ENCODE results near the gene TFPI. TPM values are rescaled to one million over a fixed set of nuclear protein-coding genes. Genes with fewer than 3 reads are reported as not detected.
A peak's percentile ranks its signal among the peaks of the same experiment; 100 is the strongest.
"Not testable (repeated sequence)": the region's sequence is repeated elsewhere in the genome, so short reads cannot be mapped to it uniquely, and the experiment has no call there.

The TFPI gene
- total RNA-seq, 1 experiment from 2014 or later, result 20.5 TPM

DNA sequence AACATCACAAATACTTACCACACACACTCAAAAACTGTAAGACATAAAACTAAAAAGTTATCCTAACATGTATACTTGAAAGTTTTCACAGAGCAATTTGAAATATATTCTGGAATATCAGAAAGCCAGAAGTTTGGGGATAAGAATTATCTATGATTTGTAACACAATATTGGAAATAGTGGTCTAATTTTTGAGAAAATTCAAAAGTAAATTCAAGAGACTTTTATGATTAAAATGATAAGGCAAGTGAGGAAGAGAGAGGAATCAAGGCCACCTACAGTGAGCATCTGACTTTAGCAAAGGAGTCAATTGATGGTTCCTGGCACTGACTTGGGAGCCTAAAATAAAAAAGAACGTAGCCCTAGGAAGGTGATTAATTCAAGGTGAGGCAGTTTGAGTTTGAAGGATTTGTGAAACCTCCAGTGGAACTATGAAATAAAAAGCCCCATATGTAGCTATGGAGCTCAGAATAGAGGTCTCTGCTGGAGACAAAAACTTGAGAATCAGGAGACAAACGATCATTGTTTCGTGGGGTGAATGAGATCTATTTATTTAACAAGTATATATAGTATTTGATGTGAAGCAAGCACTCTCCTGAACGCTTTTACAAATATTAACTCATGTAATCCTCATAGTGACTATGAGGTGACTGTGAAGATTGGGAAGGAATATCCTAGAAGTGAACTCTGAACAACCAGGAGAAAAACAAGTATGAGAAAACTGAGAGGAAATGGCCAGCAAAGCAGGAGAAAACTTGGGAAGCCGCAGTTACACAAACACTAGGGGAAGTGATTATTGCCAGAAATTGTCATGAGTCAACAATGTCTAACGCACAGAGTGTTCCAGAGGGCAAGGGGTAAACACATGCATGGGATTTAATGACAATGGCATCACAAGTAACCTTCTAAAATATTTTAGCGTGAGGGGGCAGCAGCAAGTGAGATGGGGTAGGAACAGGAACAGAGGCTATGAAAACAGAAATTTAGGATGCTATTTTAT, 12.8 kb downstream of the TFPI start:
- DNase-seq (ENCODE audit: low read depth, low spot score), result peak; percentile 74
- in situ Hi-C loops (cut with HindIII; ENCODE audit: low pct_unique_long_range_greater_than_20kb, low sequenced_read_pairs), result no loop called here

DNA sequence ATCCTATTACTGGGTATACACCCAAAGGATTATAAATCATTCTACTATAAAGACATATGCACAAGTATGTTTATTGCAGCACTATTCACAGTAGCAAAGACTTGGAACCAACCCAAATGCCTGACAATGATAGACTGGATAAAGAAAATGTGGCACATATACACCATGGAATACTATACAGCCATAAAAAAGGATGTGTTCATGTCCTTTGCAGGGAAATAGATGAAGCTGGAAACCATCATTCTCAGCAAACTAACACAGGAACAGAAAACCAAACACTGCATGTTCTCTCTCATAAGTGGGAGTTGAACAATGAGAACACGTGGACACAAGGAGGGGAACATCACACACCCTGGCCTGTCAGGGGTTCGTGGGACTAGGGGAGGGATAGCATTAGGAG, 16.0 kb downstream of the TFPI start:
- DNase-seq (ENCODE audit: low read depth, low spot score); in situ Hi-C loops (cut with HindIII; ENCODE audit: low pct_unique_long_range_greater_than_20kb, low sequenced_read_pairs): not testable (repeated sequence)

DNA sequence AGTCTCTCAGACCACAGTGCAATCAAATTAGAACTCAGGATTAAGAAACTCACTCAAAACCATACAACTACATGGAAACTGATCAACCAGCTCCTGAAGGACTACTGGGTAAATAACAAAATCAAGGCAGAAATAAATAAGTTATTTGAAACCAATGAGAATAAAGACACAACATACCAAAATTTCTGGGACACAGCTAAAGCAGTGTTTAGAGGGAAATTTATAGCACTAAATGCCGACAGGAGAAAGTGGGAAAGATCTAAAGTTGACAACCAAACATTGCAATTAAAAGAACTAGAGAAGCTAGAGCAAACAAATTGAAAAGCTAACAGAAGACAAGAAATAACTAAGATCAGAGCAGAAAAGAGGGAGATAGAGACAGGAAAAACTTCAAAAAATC, 18.9 kb downstream of the TFPI start:
- in situ Hi-C loops (cut with HindIII; ENCODE audit: low pct_unique_long_range_greater_than_20kb, low sequenced_read_pairs); DNase-seq (ENCODE audit: low read depth, low spot score): not testable (repeated sequence)

DNA sequence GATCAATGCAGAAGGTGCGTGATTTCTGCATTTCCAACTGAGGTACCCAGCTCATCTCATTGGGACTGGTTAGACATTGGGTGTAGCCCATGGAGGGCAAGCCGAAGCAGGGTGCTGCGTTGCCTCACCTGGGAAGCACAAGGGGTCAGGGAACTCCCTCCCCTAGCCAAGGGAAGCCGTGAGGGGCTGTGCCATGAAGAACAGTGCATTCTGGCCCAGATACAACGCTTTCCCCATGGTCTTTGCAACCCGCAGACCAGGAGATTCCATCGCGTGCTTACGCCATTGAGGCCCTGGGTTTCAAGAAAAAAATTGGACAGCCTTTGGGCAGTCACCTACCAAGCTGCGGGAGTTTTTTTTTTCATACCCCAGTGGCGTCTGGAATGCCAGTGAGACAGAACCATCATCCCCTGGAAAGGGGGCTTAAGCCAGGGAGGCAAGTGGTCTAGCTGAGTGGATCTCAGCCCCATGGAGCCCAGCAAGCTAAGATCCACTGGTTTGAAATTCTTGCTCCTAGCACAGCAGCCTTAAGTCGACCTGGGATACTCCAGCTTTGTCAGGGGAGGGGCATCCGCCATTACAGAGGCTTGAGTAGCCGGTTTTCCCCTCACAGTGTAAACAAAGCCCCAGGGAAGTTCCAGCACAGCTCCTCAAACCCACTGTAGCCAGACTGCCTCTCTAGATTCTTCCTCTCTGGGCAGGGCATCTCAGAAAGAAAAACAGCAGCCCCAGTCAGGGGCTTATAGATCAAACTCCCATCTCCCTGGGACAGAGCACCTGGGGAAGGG, 21.7 kb downstream of the TFPI start:
- no peak for DNase-seq (ENCODE audit: low read depth, low spot score)
- in situ Hi-C loops (cut with HindIII; ENCODE audit: low pct_unique_long_range_greater_than_20kb, low sequenced_read_pairs), result no loop called here

DNA sequence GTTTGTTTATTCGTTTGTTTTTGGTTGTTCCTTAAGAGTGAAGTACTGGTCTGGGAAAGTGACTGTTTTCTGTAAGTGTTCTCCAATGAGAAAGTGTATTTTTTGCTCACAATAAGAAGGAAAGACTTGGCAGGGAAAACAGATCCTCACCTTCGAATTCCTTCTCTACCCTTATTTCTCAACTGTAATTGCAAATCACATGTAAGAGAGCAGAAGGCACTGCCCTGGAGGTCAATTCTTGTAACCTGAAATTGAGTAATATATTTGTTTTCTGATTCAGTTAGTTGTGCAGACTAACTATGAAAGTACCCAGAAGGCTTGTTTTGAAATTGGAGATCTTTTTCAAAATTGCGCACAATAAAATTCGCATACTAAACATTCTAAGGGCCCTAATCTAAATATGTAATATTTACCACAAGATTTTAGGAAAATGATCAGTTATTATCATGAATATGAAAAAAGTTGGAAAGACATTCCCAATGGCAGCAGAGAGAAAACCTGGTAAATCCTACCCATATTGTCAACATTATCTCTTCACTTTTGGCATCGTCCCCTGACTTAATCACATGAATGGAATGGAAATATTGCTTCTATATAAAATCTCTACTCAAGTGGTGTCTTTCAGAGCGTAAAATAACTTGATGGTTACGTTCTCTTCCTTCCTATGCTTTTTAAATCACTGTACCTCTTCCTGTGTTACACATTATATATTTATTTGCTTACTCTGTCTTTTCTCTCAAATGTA, 24.1 kb downstream of the TFPI start:
- DNase-seq (ENCODE audit: low read depth, low spot score), result no peak
- in situ Hi-C loops (cut with HindIII; ENCODE audit: low pct_unique_long_range_greater_than_20kb, low sequenced_read_pairs), result no loop called here

DNA sequence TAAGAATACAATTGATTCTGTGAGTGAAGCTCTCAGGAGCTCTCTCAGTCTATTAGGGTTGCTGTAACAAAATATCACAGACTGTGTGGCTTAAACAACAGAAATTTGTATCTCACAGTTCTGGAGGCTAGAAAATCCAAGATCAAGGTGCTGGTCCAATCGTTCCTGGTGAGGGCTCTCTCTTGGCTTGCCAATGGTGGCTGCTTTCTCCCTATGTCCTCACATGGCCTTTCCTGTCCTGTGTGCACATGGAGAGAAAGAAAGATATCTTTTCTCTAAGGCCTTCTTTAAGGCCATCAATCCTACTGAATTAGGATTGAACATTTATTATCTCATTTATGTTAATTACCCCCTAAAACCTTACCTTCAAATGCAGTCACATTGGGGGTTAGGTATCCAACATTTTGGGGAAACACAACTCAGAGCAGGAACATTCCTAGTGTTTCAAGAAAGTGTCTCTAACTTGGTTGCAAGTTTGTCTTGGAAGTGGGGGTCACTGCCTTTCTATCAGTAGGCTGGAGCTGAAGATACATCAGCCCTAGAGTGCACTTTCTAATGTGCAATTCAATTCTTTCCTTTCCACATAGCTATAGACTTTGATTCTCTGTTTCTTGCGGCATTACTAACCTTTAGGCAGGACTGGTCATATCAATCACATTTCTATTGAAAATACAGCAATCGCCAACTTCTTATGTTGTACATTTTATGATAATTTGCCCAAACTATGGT, 24.8 kb downstream of the TFPI start:
- in situ Hi-C loops (cut with HindIII; ENCODE audit: low pct_unique_long_range_greater_than_20kb, low sequenced_read_pairs), result no loop called here
- DNase-seq (ENCODE audit: low read depth, low spot score), result no peak

DNA sequence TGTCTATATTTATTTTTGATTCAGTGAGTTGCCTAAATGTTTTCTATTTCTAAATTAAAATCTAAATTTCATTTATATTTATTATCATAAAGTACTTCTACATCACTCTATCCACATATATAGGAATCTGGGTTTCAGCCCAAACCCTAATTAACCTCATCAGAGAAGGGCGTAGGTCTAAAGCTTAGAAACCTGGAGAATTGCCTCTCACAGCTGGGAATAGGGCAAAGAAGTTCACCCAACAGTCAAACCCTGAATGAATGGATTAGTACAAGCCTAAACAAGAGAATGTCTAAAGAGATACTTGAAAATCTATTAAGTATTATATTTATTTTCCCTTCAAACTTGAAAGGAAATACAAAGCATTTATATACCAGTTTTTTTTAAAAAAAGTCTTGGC, 26.2 kb downstream of the TFPI start:
- DNase-seq (ENCODE audit: low read depth, low spot score), result no peak
- in situ Hi-C loops (cut with HindIII; ENCODE audit: low pct_unique_long_range_greater_than_20kb, low sequenced_read_pairs), result no loop called here

DNA sequence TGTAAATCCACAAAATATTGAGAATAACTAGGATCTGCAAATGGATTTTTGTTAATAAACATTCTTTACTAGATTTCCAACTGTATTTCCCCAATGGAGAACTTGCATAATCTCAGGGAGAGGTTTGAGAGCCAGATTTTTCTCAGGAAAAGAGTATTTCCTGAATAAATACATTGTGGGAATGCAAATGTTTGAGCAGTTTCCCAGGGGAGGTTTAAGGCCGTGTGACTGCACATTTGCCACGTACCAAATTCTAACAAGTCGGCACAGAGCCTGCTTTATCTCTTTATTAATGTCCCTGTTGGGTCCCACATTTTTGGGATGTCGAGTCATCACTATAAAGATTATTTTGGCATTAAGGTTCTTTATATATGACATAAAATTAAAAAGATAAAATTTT, 27.0 kb downstream of the TFPI start:
- in situ Hi-C loops (cut with HindIII; ENCODE audit: low pct_unique_long_range_greater_than_20kb, low sequenced_read_pairs), result no loop called here
- DNase-seq (ENCODE audit: low read depth, low spot score), result peak; percentile 69

DNA sequence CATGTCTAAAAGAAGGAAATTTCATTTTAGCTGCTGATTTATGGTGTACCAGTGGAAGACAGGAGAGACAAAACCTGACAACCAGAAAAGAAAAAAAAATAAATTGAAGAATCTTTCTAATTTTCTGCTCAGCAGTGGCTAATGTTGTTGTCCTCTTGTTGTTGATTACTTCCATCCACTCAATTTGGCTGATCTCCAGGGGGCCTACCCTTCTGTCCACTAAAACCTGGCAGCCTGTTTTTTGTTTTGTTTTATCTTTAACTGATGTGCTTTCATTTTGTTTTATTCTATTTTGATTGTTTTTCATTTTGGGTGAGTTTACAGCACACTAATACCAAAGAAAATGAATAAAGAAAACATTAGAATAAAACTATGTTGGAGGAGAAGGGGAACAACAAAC, 27.4 kb downstream of the TFPI start:
- in situ Hi-C loops (cut with HindIII; ENCODE audit: low pct_unique_long_range_greater_than_20kb, low sequenced_read_pairs), result no loop called here
- DNase-seq (ENCODE audit: low read depth, low spot score), result peak; percentile 11

DNA sequence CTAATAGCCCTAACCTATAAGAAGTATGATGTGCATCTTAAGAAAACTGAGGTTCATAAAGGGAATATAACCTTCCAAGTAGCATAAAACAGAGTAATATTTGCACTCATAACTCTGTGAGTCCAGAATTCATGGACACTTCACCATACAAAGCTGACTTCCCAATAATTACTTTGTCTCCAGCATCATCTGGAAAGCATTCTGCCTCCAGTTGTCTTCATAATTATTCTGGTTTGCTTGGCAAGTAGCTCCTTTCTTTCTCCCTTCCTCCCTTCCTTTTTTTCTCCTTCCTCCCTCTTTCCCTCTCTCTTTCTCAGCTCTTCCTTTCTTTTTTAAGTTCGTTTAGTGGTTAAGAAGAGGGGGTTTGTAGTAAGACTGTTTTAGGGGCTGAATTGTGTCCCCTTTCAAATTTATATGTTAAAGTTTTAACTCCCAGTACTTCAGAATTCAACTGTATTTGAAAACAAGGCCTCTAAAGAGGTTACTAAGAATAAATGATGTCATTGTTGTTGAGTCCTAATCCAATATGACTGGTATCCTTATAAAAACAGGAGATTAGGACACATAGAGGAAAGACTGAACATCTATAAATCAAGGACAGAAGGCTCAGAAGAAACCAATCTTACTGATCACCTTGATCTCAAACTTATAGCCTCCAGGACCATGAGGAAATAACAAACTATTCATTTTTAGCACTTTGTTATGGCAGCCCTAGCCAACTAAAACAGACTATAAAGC, 28.9 kb downstream of the TFPI start:
- in situ Hi-C loops (cut with HindIII; ENCODE audit: low pct_unique_long_range_greater_than_20kb, low sequenced_read_pairs), result no loop called here
- DNase-seq (ENCODE audit: low read depth, low spot score), result no peak

DNA sequence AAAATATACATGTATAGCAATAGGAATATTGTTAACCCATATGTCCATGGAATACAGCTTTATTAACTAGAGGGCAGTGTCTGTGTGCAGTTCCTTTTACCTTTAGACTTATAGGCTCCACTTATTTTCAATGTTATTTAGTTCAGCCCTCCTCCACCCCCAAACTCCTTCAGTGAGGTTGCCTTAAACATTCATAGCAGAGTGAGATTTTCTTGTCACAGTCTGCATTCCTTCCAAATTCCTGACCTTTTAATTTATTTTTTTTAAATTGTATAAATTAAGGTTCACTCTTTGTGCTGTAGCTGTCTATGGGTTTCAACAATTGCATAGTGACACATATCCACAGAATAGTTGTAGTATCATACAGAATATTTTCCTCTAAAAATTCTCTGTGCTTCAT, 30.9 kb downstream of the TFPI start:
- no peak for DNase-seq (ENCODE audit: low read depth, low spot score)
- in situ Hi-C loops (cut with HindIII; ENCODE audit: low pct_unique_long_range_greater_than_20kb, low sequenced_read_pairs), result no loop called here

DNA sequence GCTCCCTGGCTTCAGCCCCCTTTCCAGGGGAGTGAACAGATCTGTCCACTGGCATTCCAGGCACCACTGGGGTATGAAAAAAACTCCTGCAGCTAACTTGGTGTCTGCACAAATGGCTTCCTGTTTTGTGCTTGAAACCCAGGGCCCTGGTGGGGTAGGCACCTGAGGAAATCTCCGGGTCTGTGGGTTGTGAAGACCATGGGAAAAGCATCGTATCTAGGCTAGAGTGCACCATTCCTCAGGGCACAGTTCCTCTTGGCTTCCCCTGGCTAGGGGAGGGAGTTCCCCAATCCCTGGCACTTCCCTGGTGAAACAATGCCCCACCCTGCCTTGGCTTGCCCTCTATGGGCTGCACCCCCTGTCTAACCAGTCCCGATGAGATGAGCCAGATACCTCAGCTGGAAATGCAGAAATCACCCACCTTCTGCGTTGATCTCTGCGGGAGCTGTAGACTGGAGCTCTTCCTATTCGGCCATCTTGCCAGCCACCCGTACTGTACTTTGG, 34.1 kb downstream of the TFPI start:
- in situ Hi-C loops (cut with HindIII; ENCODE audit: low pct_unique_long_range_greater_than_20kb, low sequenced_read_pairs), result no loop called here
- DNase-seq (ENCODE audit: low read depth, low spot score), result no peak

DNA sequence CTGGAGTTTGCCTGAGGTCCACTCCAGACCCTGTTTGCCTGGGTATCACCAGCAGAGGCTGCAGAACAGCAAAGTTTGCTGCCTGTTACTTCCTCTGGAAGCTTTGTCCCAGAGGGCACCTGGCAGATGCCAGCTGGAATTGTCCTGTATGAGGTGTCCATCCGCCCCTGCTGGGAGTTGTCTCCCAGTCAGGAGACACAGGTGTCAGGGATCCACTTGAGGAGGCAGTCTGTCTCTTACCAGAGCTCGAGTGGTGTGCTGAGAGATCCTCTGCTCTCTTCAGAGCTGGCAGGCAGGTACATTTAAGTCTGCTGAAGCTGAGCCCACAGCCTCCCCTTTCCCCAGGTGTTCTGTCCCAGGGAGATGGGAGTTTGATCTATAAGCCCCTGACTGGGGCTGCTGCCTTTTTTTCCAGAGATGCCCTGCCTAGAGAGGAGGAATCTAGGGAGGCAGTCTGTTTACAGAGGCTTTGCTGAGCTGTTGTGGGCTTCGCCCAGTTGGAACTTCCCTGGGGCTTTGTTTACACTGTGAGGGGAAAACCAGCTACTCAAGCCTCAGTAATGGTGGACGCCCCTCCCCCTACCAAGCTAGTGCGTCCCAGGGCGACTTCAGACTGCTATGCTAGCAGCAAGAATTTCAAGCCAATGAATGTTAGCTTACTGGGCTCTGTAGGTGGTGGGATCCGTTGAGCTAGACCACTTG, 34.7 kb downstream of the TFPI start:
- DNase-seq (ENCODE audit: low read depth, low spot score), result no peak
- in situ Hi-C loops (cut with HindIII; ENCODE audit: low pct_unique_long_range_greater_than_20kb, low sequenced_read_pairs), result no loop called here

DNA sequence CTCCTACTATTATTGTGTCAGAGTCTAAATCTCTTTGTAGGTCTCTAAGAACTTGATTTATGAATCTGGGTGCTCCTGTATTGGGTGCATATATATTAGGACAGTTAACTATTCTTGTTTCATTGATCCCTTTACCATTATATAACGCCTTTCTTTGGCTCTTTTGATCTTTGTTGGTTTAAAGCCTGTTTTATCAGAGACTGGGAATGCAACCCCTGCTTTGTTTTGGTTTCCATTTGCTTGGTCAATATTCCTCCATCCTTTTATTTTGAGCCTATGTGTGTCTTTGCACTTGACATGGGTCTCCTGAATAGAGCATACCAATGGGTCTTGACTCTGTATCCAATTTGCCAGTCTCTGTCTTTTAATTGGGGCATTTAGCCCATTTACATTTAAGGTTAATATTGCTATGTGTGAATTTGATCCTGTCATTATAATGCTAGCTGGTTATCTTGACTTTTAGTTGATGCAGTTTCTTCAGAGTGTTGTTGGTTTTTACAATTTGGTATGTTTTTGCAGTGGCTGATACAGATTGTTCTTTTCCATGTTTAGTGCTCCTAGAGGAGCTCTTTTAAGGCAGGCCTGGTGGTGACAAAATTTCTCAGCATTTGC, 36.4 kb downstream of the TFPI start:
- in situ Hi-C loops (cut with HindIII; ENCODE audit: low pct_unique_long_range_greater_than_20kb, low sequenced_read_pairs); DNase-seq (ENCODE audit: low read depth, low spot score): not testable (repeated sequence)

DNA sequence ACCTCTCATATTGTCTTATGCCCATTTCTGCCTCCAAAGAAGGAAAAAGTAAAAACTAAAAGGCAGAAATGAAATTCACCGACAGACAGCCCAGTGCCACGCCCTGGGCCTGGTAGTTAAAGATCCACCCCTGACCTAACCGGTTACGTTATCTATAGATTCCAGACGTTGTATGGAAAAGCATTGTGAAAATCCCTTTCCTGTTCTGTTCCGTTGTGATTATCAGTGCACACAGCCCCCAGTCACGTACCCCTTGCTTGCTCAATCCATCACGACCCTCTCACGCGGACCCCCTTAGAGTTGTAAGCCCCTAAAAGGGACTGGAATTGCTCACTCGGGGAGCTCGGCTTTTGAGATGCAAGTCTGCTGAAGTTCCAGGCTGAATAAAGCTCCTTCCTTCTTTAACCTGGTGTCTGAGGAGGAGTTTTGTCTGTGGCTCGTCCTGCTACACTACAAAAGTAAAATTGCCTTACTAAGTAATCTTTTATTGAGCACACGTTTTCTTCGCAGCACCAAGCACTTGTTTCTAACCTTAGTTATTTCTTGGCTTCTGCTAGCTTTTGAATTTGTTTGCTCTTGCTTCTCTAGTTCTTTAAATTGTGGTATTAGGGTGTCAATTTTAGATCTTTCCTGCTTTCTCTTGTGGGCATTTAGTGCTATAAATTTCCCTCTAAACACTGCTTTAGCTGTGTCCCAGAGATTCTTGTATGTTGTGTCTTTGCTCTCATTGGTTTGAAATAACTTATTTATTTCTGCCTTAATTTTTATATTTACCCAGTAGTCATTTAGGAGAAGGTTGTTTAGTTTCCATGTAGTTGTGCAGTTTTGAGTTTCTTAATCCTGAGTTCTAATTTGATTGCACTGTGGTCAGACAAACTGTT, 37.4 kb downstream of the TFPI start:
- in situ Hi-C loops (cut with HindIII; ENCODE audit: low pct_unique_long_range_greater_than_20kb, low sequenced_read_pairs); DNase-seq (ENCODE audit: low read depth, low spot score): not testable (repeated sequence)
